ENCODE measurements around the gene RENBP. TPM values are rescaled to one million over a fixed set of nuclear protein-coding genes. Genes with fewer than 3 reads are reported as not detected.

Gene RENBP
- total RNA-seq, 2 experiments from 2014 or later, result 6.8 to 7.5 TPM

- Mint-ChIP-seq H3K27ac (peak overlapping the region; percentile 70), H3K27me3 (peaks cover 16% of the 10 kb centered on the region), H3K36me3 (no peaks in the 10 kb centered on the region), H3K4me1 (peaks cover 35% of the 10 kb centered on the region), H3K4me3 (peak overlapping the region; percentile 38), H3K9me3 (ENCODE audit: low read depth) (no peaks in the 10 kb centered on the region)
- CTCF ChIA-PET, result no interaction called here
- peak; percentile 82 for ATAC-seq
- DNase-seq, result peak; percentile 75
These were observed 43.4 kb downstream of the RENBP start for GRCh38 chrX:153900831-153901752.

GRCh38 chrX:153897899-153898298, 46.5 kb downstream of the RENBP start:
- DNase-seq (no peak), ATAC-seq (no peak)
- H3K27me3 Mint-ChIP-seq, result peaks cover 18% of the 10 kb centered on the region
- no peaks in the 10 kb centered on the region for H3K36me3 Mint-ChIP-seq
- CTCF ChIA-PET, result no interaction called here
- no peak overlapping the region for H3K27ac Mint-ChIP-seq
- no peaks in the 10 kb centered on the region for H3K9me3 Mint-ChIP-seq (ENCODE audit: low read depth)
- H3K4me3 Mint-ChIP-seq, result no peak overlapping the region
- H3K4me1 Mint-ChIP-seq, result peaks cover 16% of the 10 kb centered on the region

- Mint-ChIP-seq H3K36me3 (no peaks in the 10 kb centered on the region), H3K27ac (no peak overlapping the region), H3K9me3 (ENCODE audit: low read depth) (no peaks in the 10 kb centered on the region), H3K4me1 (peaks cover 2% of the 10 kb centered on the region), H3K4me3 (no peak overlapping the region), H3K27me3 (peaks cover 40% of the 10 kb centered on the region)
- ATAC-seq, result no peak
- DNase-seq, result no peak
- CTCF ChIA-PET, result no interaction called here
These were observed 55.3 kb downstream of the RENBP start for GRCh38 chrX:153889123-153889522.

- H3K4me3 Mint-ChIP-seq, result no peak overlapping the region
- CTCF ChIA-PET, result no interaction called here
- DNase-seq (no peak), ATAC-seq (no peak)
- no peaks in the 10 kb centered on the region for H3K36me3 Mint-ChIP-seq
- H3K4me1 Mint-ChIP-seq, result peaks cover 2% of the 10 kb centered on the region
- H3K27me3 Mint-ChIP-seq, result peaks cover 44% of the 10 kb centered on the region
- no peaks in the 10 kb centered on the region for H3K9me3 Mint-ChIP-seq (ENCODE audit: low read depth)
- H3K27ac Mint-ChIP-seq, result no peak overlapping the region
These were observed 56.1 kb downstream of the RENBP start for GRCh38 chrX:153888344-153888743.

- Mint-ChIP-seq H3K27me3 (peaks cover 44% of the 10 kb centered on the region), H3K9me3 (ENCODE audit: low read depth) (no peaks in the 10 kb centered on the region), H3K4me1 (peaks cover 2% of the 10 kb centered on the region), H3K4me3 (no peak overlapping the region), H3K36me3 (no peaks in the 10 kb centered on the region), H3K27ac (no peak overlapping the region)
- DNase-seq (no peak), ATAC-seq (no peak)
- CTCF ChIA-PET, result no interaction called here
These were observed 57.1 kb downstream of the RENBP start for GRCh38 chrX:153887385-153887784.

GRCh38 chrX:153886915-153887314, 57.5 kb downstream of the RENBP start:
- H3K27ac Mint-ChIP-seq, result no peak overlapping the region
- peaks cover 43% of the 10 kb centered on the region for H3K27me3 Mint-ChIP-seq
- H3K9me3 Mint-ChIP-seq (ENCODE audit: low read depth), result no peaks in the 10 kb centered on the region
- no peak overlapping the region for H3K4me3 Mint-ChIP-seq
- peaks cover 2% of the 10 kb centered on the region for H3K4me1 Mint-ChIP-seq
- no peak for ATAC-seq
- no peaks in the 10 kb centered on the region for H3K36me3 Mint-ChIP-seq
- DNase-seq, result no peak
- CTCF ChIA-PET, result no interaction called here

- no peaks in the 10 kb centered on the region for H3K9me3 Mint-ChIP-seq (ENCODE audit: low read depth)
- H3K27me3 Mint-ChIP-seq, result peaks cover 42% of the 10 kb centered on the region
- no peaks in the 10 kb centered on the region for H3K36me3 Mint-ChIP-seq
- CTCF ChIA-PET, result interaction anchor here (0.7 kb wide), 1 partner anchor 122 kb away, joined by 3 read pairs; the partner anchor contains the start of gene PLXNB3
- H3K4me1 Mint-ChIP-seq, result peaks cover 2% of the 10 kb centered on the region
- H3K27ac Mint-ChIP-seq, result no peak within 1 kb of the TSS
- peak within 1 kb of the TSS; percentile 41 for H3K4me3 Mint-ChIP-seq
- DNase-seq (no peak), ATAC-seq (peak; percentile 49)
These were observed 58.2 kb downstream of the RENBP start, which contains the start of gene L1CAM for GRCh38 chrX:153885968-153886903. Gene L1CAM, minus strand, starts transcription at chrX:153886173. Its CDS starts 10,337 bp downstream, at chrX:153875836.

Small RNA genes within 50 kb of the gene (microRNA-seq; reads per million reads assigned to microRNA genes)
- not detected for gene MIR3202-1
- not detected for gene MIR3202-2

Other genes starting within 250 kb of the RENBP start
- gene BCAP31, start 220.3 kb downstream of the RENBP start, total RNA-seq, result 100 to 1,000 TPM; 137 to 148 TPM
- 10 to 100 TPM; 10.7 to 18.3 TPM for gene ABCD1, start 219.8 kb downstream of the RENBP start, total RNA-seq
- gene PLXNB3, start 180.4 kb downstream of the RENBP start, total RNA-seq, result under 1 TPM; 0.42 to 0.50 TPM
- not detected for gene SRPK3, start 163.6 kb downstream of the RENBP start, total RNA-seq
- 10 to 100 TPM; 69.4 to 72.0 TPM for gene IDH3G, start 150.3 kb downstream of the RENBP start, total RNA-seq
- gene SSR4, start 150.0 kb downstream of the RENBP start, total RNA-seq, result 100 to 1,000 TPM; 190 to 191 TPM
- gene PDZD4, start 114.1 kb downstream of the RENBP start, total RNA-seq, result under 1 TPM; 0.07 to 0.12 TPM
- gene L1CAM, start 58.5 kb downstream of the RENBP start, total RNA-seq, result 1 to 10 TPM; 3.6 to 4.9 TPM
- gene AVPR2, start 40.0 kb downstream of the RENBP start, total RNA-seq, result not detected
- 100 to 1,000 TPM; 188 to 300 TPM for gene ARHGAP4, start 18.4 kb downstream of the RENBP start, total RNA-seq
- gene NAA10, start 9.6 kb downstream of the RENBP start, total RNA-seq, result 100 to 1,000 TPM in 1 of 2 experiments, 10 to 100 TPM in 1; 92.8 to 115 TPM
- 100 to 1,000 TPM; 136 to 138 TPM for gene HCFC1, start 27.2 kb upstream of the RENBP start, total RNA-seq
- gene TMEM187, start 28.1 kb upstream of the RENBP start, total RNA-seq, result 10 to 100 TPM in 1 of 2 experiments, 1 to 10 TPM in 1; 8.6 to 10.7 TPM
- gene IRAK1, start 75.3 kb upstream of the RENBP start, total RNA-seq, result 100 to 1,000 TPM; 127 to 148 TPM
- 10 to 100 TPM; 81.1 to 84.5 TPM for gene MECP2, start 153.1 kb upstream of the RENBP start, total RNA-seq
- not detected for gene OPN1LW, start 199.6 kb upstream of the RENBP start, total RNA-seq
- not detected for gene OPN1MW, start 238.0 kb upstream of the RENBP start, total RNA-seq